Measurements from ENCODE around the gene MDFI.

- TF ChIP-seq CTCF (IDR thresholded peaks at IDR 0.05) = no peak
- TF ChIP-seq POLR2A (IDR thresholded peaks at IDR 0.05) = no peak
Measured at GRCh38 chr6:41695825-41696224, 57.6 kb downstream of the MDFI start.
